A549 (cell line): ENCODE data around the gene FBP1. TPM values are rescaled to one million over a fixed set of nuclear protein-coding genes. Genes with fewer than 3 reads are reported as not detected.

Experiments used
- ATAC-seq, 2 experiments: fragments of 200-7000 bp in 1 of 2; fragments of >200 bp in 1 of 2; cut with Nextera tagmentation in 1 of 2; cut with Tn5 transposase in 1 of 2; 3 replicates each; pipeline versions ENCODE4 v1.8.0 to v1.9.1; 2018 to 2020; ENCODE audit warnings: mild to moderate bottlenecking in 1 of 2, moderate library complexity in 1 of 2
- CTCF ChIA-PET: fragments of 300-600 bp; sonication (Branson Sonifier 250); formaldehyde crosslinking; extraction: SDS; loops from one replicate; lab custom pipeline; 2021; ENCODE audit warnings: antibody characterized with exemption, inconsistent platforms; lab: Yijun Ruan, JAX
- POLR2A ChIA-PET: fragments of 350-600 bp; formaldehyde crosslinking; extraction: SDS; loops from one replicate; lab custom pipeline; 2021; ENCODE audit warnings: antibody characterized with exemption, inconsistent platforms; lab: Yijun Ruan, JAX
- DNase-seq, 2 experiments: peaks; one replicate each; pipeline versions ENCODE4 v3.0.0 to v3.0.0-alpha.2; 2011 to 2016; ENCODE audit warnings: low read depth in 1 of 2, low spot score in 1 of 2
- FAIRE-seq: peaks from 2 replicates; lab custom pipeline; 2011; peaks lifted over from hg19 to GRCh38; lab: Jason Lieb, UNC
- H3K27ac ChIP-seq, 2 experiments: fragments of >200 bp; sonication (Bioruptor Twin); formaldehyde crosslinking; 3 replicates each; pipeline ENCODE4 v1.5.1; 2016 to 2017
- H3K4me1 ChIP-seq: fragments of >200 bp; sonication (Bioruptor Twin); formaldehyde crosslinking; 3 replicates; pipeline ENCODE4 v1.6.1; 2016
- H3K4me2 ChIP-seq: fragments of >200 bp; sonication (Bioruptor Twin); formaldehyde crosslinking; 3 replicates; pipeline ENCODE4 v1.6.1; 2016
- H3K4me3 ChIP-seq: fragments of >200 bp; sonication (Bioruptor Twin); formaldehyde crosslinking; 3 replicates; pipeline ENCODE4 v1.5.1; 2016
- H3K9me3 ChIP-seq: fragments of >200 bp; sonication (Bioruptor Twin); formaldehyde crosslinking; 3 replicates; pipeline ENCODE4 v1.6.1; 2016
- FOSL2 ChIP-seq, 2 experiments: fragments of 450-650 bp in 1 of 2; fragments of >200 bp in 1 of 2; sonication (Bioruptor Twin) in 1 of 2; formaldehyde crosslinking; IDR thresholded peaks; 2 replicates each; pipeline versions ENCODE4 v1.5.0 to v1.6.1; 2016 to 2020; ENCODE audit warnings: mild to moderate bottlenecking in 1 of 2, moderate library complexity in 1 of 2
- HOXB5 ChIP-seq: fragments of 250-450 bp; sonication (Bioruptor Pico); IDR thresholded peaks from 2 replicates; pipeline ENCODE4 v1.5.0; 2020; ENCODE audit warnings: mild to moderate bottlenecking, moderate library complexity
- MAFK ChIP-seq: fragments of 450-650 bp; IDR thresholded peaks from 2 replicates; pipeline ENCODE4 v1.6.1; 2014; ENCODE audit not compliant: partially characterized antibody
- NR3C1 ChIP-seq: fragments of >200 bp; sonication (Bioruptor Twin); formaldehyde crosslinking; IDR thresholded peaks from 3 replicates; pipeline ENCODE4 v1.6.1; 2017
- RAD21 ChIP-seq, 2 experiments: fragments of >200 bp in 1 of 2; sonication (Bioruptor Twin) in 1 of 2; formaldehyde crosslinking in 1 of 2; IDR thresholded peaks in 1 of 2; conservative IDR thresholded peaks in 1 of 2; 2 replicates in 1 of 2; 3 replicates in 1 of 2; pipeline ENCODE4 v1.6.1; 2012 to 2018; ENCODE audit warnings: inconsistent platforms in 1 of 2
- RCOR1 ChIP-seq: fragments of 150-350 bp; IDR thresholded peaks from 2 replicates; pipeline ENCODE4 v1.6.1; 2014; ENCODE audit warnings: antibody characterized with exemption, low read length, low read depth
- RFX5 ChIP-seq: fragments of 450-650 bp; IDR thresholded peaks from 2 replicates; pipeline ENCODE4 v1.7.1; 2014; ENCODE audit warnings: antibody characterized with exemption, mild to moderate bottlenecking, moderate library complexity
- RNF2 ChIP-seq: fragments of 200-600 bp; sonication (generic); IDR thresholded peaks from 2 replicates; pipeline ENCODE4 v1.6.1; 2016; ENCODE audit warnings: low read depth, mild to moderate bottlenecking, antibody characterized with exemption, moderate library complexity, borderline replicate concordance
- SMC3 ChIP-seq: fragments of >200 bp; sonication (Bioruptor Twin); formaldehyde crosslinking; IDR thresholded peaks from 3 replicates; pipeline ENCODE4 v1.6.1; 2018; ENCODE audit warnings: inconsistent platforms
- ZNF302 ChIP-seq: fragments of 250-450 bp; sonication (Bioruptor Pico); IDR thresholded peaks from 2 replicates; pipeline ENCODE4 v1.9.0; 2021; ENCODE audit warnings: inconsistent platforms, mild to moderate bottlenecking, moderate library complexity
- WGBS: methylation state at CpG from one replicate; pipeline ENCODE4 v1.1.6; 2017; ENCODE audit errors: missing lambda C conversion rate; 5-methylcytosine and 5-hydroxymethylcytosine counted together
- polyA plus RNA-seq, 4 experiments: library from polyadenylated mRNA; depleted of rRNA in 3 of 4; stranded (reverse); fragments of >200 nt; fragmentation: RNase III in 1 of 4; extraction: RNeasy Plus Mini Kit Qiagen cat#74134 plus additional on column Dnase treatment in 1 of 4; gene quantifications; 2 replicates in 3 of 4; 3 replicates in 1 of 4; pipeline ENCODE4 v1.2.3, GENCODE V29; 2011 to 2017
- TF ChIP-seq, protein P1 (sequence below): fragments of >200 bp; sonication (Bioruptor Twin); formaldehyde crosslinking; IDR thresholded peaks from 3 replicates; pipeline ENCODE4 v1.6.1; 2016
- TF ChIP-seq, protein P2 (sequence below): fragments of 250-450 bp; sonication (Bioruptor Pico); IDR thresholded peaks from 2 replicates; pipeline ENCODE4 v1.5.0; 2020; ENCODE audit warnings: low read depth, mild to moderate bottlenecking, moderate library complexity
- TF ChIP-seq, protein P3 (sequence below): fragments of >200 bp; sonication (Bioruptor Twin); formaldehyde crosslinking; IDR thresholded peaks from 3 replicates; pipeline ENCODE4 v1.5.1; 2016
- TF ChIP-seq, protein P4 (sequence below): fragments of 250-450 bp; sonication (Bioruptor Pico); IDR thresholded peaks from 2 replicates; pipeline ENCODE4 v1.5.0; 2021; ENCODE audit warnings: mild to moderate bottlenecking, moderate library complexity, borderline replicate concordance
- TF ChIP-seq, protein P5 (sequence below): IDR thresholded peaks from 2 replicates; pipeline ENCODE4 v1.6.1; 2012

The FBP1 gene
- polyA plus RNA-seq, 2 of the 4 experiments (the other 2 are of a cell fraction) = not detected

DNA sequence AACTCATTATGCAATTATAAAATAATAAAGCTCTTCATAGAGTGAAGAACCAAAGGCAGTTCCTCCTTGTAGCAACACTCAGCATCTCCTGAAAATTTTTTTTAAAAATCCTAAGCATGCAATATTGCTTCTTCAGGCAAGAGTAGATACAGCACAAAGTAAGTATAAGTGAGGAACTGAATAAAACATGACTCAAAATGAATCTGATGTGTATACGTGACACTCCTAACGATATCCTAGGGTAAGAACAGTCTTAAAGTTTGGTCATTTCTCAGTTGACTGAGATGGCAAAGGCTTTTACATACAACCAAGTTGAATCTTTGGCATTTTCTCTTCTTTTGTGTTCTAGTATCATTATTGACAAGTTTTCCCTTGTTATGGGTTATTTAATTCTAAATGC, 46.0 kb upstream of the FBP1 start:
- Histone ChIP-seq H3K4me2 (no peak overlapping the region), H3K4me3 (no peak overlapping the region), H3K4me1 (peaks cover 16% of the 10 kb centered on the region), H3K9me3 (no peaks in the 10 kb centered on the region)
- no peak for FAIRE-seq
- POLR2A ChIA-PET = no interaction called here
- TF ChIP-seq ZNF302 (CRISPR knock-in tag) = no peak
- no peak for TF ChIP-seq RCOR1
- no peak for TF ChIP-seq NR3C1
- no peak for TF ChIP-seq MAFK
- TF ChIP-seq RNF2 = no peak
- TF ChIP-seq, protein P1, sequence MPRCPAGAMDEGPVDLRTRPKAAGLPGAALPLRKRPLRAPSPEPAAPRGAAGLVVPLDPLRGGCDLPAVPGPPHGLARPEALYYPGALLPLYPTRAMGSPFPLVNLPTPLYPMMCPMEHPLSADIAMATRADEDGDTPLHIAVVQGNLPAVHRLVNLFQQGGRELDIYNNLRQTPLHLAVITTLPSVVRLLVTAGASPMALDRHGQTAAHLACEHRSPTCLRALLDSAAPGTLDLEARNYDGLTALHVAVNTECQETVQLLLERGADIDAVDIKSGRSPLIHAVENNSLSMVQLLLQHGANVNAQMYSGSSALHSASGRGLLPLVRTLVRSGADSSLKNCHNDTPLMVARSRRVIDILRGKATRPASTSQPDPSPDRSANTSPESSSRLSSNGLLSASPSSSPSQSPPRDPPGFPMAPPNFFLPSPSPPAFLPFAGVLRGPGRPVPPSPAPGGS = no peak
- TF ChIP-seq RFX5 = no peak
- TF ChIP-seq, all 56 proteins: peak for 0
- DNase-seq (no peak), ATAC-seq (no peak)
- H3K27ac ChIP-seq = no peak overlapping the region
- 92% methylated on average over 2 of the region's 2 CpGs for WGBS
- CTCF ChIA-PET = interaction anchor here (0.7 to 10.9 kb wide), 6 partner anchors 9 to 443 kb away, joined by 3 to 284 read pairs (median 3); partner anchors contain the start of gene PCAT7

DNA sequence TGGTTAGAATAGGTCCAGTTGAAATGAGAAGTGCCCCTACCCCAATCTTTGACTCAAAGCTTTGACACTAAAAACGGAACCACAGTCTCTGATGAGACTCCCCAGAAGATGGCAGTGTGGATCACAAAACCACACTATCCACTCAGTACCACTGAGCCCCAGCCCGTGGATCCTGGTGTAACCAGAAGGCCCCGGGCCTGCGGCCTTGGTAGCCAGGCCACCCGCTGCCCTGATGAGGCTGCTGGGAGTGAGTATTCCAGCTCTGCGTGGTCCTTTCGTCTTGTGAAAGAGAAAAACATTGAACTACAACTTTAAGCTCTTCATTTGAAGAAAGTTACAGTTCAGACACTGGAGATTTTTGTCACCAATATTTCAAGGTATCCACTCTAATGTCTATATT, 42.2 kb upstream of the FBP1 start:
- ATAC-seq (peak; percentile 98 to 99), FAIRE-seq (no peak), DNase-seq (peak; percentile 86)
- CTCF ChIA-PET = interaction anchor here (0.6 to 10.9 kb wide), 116 partner anchors 9 to 1781 kb away, joined by 3 to 284 read pairs (median 4); partner anchors contain the start of genes AOPEP and PCAT7
- POLR2A ChIA-PET = interaction anchor here (0.9 to 2.6 kb wide), 6 partner anchors 11 to 446 kb away, joined by 3 to 9 read pairs (median 4); partner anchors contain the start of gene AOPEP
- Histone ChIP-seq H3K4me3 (no peak overlapping the region), H3K4me1 (peaks cover 16% of the 10 kb centered on the region), H3K4me2 (peak overlapping the region; percentile 61), H3K27ac (peak overlapping the region; percentile 71 to 82), H3K9me3 (no peaks in the 10 kb centered on the region)
- WGBS = 2% methylated on average over 6 of the region's 7 CpGs
- TF ChIP-seq, protein P2, sequence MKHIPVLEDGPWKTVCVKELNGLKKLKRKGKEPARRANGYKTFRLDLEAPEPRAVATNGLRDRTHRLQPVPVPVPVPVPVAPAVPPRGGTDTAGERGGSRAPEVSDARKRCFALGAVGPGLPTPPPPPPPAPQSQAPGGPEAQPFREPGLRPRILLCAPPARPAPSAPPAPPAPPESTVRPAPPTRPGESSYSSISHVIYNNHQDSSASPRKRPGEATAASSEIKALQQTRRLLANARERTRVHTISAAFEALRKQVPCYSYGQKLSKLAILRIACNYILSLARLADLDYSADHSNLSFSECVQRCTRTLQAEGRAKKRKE = no peak
- TF ChIP-seq, protein P3, sequence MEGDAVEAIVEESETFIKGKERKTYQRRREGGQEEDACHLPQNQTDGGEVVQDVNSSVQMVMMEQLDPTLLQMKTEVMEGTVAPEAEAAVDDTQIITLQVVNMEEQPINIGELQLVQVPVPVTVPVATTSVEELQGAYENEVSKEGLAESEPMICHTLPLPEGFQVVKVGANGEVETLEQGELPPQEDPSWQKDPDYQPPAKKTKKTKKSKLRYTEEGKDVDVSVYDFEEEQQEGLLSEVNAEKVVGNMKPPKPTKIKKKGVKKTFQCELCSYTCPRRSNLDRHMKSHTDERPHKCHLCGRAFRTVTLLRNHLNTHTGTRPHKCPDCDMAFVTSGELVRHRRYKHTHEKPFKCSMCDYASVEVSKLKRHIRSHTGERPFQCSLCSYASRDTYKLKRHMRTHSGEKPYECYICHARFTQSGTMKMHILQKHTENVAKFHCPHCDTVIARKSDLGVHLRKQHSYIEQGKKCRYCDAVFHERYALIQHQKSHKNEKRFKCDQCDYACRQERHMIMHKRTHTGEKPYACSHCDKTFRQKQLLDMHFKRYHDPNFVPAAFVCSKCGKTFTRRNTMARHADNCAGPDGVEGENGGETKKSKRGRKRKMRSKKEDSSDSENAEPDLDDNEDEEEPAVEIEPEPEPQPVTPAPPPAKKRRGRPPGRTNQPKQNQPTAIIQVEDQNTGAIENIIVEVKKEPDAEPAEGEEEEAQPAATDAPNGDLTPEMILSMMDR = peak; percentile 91
- TF ChIP-seq RAD21 (conservative IDR thresholded peaks at IDR 0.05 in 1 of 2, IDR thresholded peaks at IDR 0.05 in 1 of 2) = peak; percentile 94 to 97
- TF ChIP-seq SMC3 = peak; percentile 95
- TF ChIP-seq, protein P4, sequence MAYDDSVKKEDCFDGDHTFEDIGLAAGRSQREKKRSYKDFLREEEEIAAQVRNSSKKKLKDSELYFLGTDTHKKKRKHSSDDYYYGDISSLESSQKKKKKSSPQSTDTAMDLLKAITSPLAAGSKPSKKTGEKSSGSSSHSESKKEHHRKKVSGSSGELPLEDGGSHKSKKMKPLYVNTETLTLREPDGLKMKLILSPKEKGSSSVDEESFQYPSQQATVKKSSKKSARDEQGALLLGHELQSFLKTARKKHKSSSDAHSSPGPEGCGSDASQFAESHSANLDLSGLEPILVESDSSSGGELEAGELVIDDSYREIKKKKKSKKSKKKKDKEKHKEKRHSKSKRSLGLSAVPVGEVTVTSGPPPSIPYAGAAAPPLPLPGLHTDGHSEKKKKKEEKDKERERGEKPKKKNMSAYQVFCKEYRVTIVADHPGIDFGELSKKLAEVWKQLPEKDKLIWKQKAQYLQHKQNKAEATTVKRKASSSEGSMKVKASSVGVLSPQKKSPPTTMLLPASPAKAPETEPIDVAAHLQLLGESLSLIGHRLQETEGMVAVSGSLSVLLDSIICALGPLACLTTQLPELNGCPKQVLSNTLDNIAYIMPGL (CRISPR knock-in tag) = no peak
- TF ChIP-seq FOSL2 (IDR thresholded peaks at IDR 0.05) = no peak
- 0 out of 2 replicates have a peak, but pooled peaks have one; percentile 19 for TF ChIP-seq FOSL2 (CRISPR knock-in tag; IDR thresholded peaks at IDR 0.05)
- TF ChIP-seq, protein P5, sequence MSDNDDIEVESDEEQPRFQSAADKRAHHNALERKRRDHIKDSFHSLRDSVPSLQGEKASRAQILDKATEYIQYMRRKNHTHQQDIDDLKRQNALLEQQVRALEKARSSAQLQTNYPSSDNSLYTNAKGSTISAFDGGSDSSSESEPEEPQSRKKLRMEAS = peak; percentile 50; the same call in 1 of the 2 replicates
- 0 out of 2 replicates have a peak, but pooled peaks have one; percentile 34 for TF ChIP-seq HOXB5 (CRISPR knock-in tag)
